ENCODE results near the gene SLC27A5. TPM values are rescaled to one million over a fixed set of nuclear protein-coding genes. Genes with fewer than 3 reads are reported as not detected.
"Not testable (repeated sequence)": the region's sequence is repeated elsewhere in the genome, so short reads cannot be mapped to it uniquely, and the experiment has no call there.

The SLC27A5 gene
- total RNA-seq, 1 donor from 2014 or later = 4.7 TPM

DNA sequence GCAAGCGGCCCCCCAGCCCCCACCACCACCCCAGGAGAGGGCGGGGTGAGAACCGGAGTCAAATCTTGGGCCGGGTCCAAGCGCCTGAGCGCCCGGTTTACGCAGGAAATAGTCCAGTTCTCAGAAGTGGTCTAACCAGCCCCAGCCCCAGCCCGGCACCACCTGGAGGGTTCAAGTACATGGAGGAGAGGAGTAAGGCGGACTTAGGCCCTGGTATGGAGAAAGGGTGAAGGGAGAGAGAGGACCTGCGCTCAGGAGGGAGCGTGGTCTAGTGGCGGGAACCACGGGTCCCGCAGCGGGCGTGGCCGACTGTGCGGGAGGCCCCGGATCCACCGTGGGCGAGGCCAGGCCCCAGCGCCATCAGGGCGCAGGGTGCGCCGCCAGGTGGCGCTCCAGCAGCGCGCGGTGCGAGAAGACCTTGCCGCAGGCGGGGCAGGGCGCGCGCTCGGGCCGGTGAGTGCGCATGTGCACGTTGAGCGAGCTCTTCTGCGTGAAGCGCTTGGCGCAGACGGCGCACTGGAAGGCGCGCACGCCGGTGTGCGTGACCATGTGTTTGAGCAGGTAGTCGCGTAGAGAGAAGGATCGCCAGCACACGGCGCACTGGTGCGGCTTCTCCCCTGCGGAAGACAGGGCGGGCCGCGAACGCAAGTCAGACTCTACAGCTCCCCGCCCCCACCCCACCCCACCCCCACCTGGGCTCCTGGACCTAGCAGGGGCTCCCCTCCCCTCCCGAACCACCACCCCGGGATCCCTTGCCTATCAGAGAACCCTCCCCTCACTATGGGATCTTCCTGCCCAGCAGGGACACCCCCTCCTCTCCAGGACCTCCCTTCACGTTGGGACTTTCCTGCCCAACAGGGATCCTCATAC lies 2.1 kb upstream of the SLC27A5 start:
- ATAC-seq (peak; percentile 95), DNase-seq (peak; percentile 97)
- Histone ChIP-seq H3K9me3 (no peaks in the 10 kb centered on the region), H3K36me3 (peaks cover 20% of the 10 kb centered on the region), H3K4me1 (peaks cover 25% of the 10 kb centered on the region), H3K27ac (peak overlapping the region; percentile 66), H3K27me3 (no peaks in the 10 kb centered on the region), H3K4me3 (peak overlapping the region; percentile 44)
- intact Hi-C loops (cut with DNase I) = no loop called here
- TF ChIP-seq, protein P1, sequence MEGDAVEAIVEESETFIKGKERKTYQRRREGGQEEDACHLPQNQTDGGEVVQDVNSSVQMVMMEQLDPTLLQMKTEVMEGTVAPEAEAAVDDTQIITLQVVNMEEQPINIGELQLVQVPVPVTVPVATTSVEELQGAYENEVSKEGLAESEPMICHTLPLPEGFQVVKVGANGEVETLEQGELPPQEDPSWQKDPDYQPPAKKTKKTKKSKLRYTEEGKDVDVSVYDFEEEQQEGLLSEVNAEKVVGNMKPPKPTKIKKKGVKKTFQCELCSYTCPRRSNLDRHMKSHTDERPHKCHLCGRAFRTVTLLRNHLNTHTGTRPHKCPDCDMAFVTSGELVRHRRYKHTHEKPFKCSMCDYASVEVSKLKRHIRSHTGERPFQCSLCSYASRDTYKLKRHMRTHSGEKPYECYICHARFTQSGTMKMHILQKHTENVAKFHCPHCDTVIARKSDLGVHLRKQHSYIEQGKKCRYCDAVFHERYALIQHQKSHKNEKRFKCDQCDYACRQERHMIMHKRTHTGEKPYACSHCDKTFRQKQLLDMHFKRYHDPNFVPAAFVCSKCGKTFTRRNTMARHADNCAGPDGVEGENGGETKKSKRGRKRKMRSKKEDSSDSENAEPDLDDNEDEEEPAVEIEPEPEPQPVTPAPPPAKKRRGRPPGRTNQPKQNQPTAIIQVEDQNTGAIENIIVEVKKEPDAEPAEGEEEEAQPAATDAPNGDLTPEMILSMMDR (IDR thresholded peaks at IDR 0.05) = peak; percentile 92

DNA sequence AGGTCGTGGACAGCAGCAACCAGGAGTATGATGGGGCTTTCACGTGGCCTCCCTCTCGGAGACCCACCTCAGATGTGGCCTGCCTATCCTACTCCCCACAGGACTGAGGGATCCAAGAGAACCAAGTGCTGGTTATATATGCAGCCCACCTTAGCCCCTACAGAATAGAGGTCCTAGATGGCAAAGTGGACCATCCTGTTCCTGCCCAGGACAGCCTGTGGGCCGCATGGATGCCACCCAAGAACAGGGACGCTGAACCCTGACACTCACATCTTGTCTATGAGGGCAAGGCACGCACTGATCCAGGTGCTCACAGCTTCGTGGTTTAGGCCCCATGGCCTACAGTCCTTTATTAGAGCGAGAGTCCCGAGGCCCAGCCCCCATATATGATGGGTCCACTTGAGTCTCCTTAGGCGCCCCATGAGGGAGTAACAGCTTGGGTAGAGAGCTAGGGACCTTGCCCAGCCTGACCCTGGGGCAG lies 1.5 kb upstream of the SLC27A5 start:
- Histone ChIP-seq H3K9me3 (no peaks in the 10 kb centered on the region), H3K27me3 (no peaks in the 10 kb centered on the region), H3K4me3 (no peak overlapping the region), H3K27ac (peak overlapping the region; percentile 66), H3K36me3 (peaks cover 20% of the 10 kb centered on the region), H3K4me1 (peaks cover 20% of the 10 kb centered on the region)
- TF ChIP-seq, protein P1 (IDR thresholded peaks at IDR 0.05) = no peak
- no peak for ATAC-seq
- intact Hi-C loops (cut with DNase I) = no loop called here
- no peak for DNase-seq

DNA sequence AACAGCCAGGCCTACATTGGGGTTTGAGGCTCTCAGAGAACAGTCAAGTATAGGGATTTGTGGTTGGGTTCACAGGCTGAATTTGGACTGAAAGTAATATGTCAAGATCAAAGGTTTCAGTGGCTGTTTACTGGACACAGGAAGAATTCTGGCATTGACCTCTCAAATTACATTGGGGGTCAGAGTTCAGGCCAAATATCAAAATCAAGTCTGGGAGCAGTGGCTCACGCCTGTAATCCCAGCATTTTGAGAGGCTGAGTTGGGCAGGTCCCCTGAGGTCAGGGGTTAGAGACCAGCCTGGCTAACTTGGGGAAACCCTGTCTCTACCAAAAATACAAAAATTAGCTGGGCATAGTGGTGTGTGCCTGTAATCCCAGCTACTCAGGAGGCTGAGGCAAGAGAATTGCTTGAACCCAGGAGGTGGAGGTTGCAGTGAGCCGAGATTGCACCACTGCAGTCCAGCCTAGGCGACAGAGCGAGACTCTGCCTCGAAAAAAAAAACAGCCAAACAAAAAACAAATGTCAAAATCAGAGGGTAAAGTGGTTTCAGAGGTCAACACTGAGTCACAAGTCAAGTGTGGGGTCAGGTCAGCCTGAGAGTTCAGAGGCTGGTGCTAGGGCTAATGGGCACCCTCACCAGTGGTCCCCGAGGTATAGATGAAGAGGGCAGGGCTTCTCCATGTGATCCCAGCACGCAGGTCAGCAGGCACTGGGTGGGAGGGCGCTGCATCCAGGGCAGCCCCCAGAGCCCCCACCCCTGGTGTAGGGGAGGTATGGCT lies 1.5 kb downstream of the SLC27A5 start:
- Histone ChIP-seq H3K9me3 (no peaks in the 10 kb centered on the region), H3K27ac (no peak overlapping the region), H3K36me3 (no peaks in the 10 kb centered on the region), H3K4me1 (peaks cover 15% of the 10 kb centered on the region), H3K27me3 (no peaks in the 10 kb centered on the region), H3K4me3 (no peak overlapping the region)
- ATAC-seq (no peak), DNase-seq (no peak)
- intact Hi-C loops (cut with DNase I) = no loop called here
- TF ChIP-seq, protein P1 (IDR thresholded peaks at IDR 0.05) = no peak

DNA sequence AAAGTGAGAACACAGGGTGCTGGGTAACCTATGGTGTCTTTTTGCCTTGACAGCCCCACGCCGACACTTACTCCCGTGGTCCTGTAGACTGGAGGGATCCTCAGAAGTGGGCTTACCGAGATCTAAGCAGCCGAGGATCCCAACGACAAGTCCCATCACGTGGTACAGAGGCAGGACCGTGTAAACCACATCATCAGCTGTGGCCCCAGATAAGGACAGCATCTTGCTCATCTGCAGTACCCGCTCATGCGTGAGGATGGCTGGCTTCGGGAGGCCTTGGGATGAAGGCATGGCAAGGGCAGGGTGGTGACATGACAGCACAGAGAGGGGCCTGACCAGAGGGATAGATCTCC lies 2.1 kb downstream of the SLC27A5 start:
- ATAC-seq = no peak
- intact Hi-C loops (cut with DNase I) = no loop called here

DNA sequence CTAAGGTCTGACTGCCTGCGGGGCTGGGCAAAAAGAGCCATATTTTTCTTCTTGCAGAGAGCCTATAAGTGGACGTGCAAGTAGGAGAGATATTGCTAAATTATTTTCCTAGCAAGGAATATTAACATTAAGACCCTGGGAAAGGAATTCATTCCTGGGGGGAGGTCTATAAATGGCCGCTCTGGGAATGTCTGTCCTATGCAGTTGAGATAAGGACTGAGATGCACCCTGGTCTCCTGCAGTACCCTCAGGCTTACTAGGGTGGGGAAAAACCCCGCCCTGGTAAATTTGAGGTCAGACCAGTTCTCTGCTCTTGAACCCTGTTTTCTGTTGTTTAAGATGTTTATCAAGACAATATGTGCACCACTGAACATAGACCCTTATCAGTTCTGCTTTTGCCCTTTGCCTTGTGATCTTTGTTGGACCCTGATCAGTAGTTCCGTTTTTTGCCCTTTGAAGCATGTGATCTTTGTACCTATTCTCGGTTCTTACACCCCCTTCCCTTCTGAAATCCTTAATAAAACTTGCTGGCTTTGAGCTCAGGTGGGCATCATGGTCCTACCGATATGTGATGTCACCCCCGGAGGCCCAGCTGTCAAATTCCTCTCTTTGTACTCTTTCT lies 4.1 kb downstream of the SLC27A5 start:
- H3K4me3 ChIP-seq; H3K27me3 ChIP-seq; H3K9me3 ChIP-seq; H3K4me1 ChIP-seq; H3K27ac ChIP-seq; DNase-seq; H3K36me3 ChIP-seq; intact Hi-C loops (cut with DNase I); ATAC-seq: not testable (repeated sequence)

More for the DNA sequence above, 2.1 kb downstream of the SLC27A5 start:
- DNase-seq = no peak
- Histone ChIP-seq H3K27ac (no peak overlapping the region), H3K36me3 (no peaks in the 10 kb centered on the region), H3K9me3 (no peaks in the 10 kb centered on the region), H3K4me3 (no peak overlapping the region), H3K27me3 (no peaks in the 10 kb centered on the region), H3K4me1 (peaks cover 13% of the 10 kb centered on the region)
- TF ChIP-seq, protein P1 (IDR thresholded peaks at IDR 0.05) = no peak

Data from upper lobe of right lung (tissue), 1 donor.